IMR-90 (cell line): ENCODE data around the gene KCNQ1. TPM values are rescaled to one million over a fixed set of nuclear protein-coding genes. Genes with fewer than 3 reads are reported as not detected.

ENCODE experiments used
- ATAC-seq: fragments of 200-7000 bp; cut with Tn5 transposase; 2 replicates; pipeline ENCODE4 v1.9.1; 2020; ENCODE audit warnings: low read depth, mild to moderate bottlenecking, moderate library complexity
- BruUV-seq: library from RNA; stranded (reverse); fragments of 400-500 nt; replicated peaks from 2 replicates; lab custom pipeline; 2021; lab: Mats Ljungman, UMichigan
- CTCF ChIA-PET: fragments of 300-600 bp; formaldehyde crosslinking; extraction: SDS; loops from one replicate; lab custom pipeline; 2021; ENCODE audit warnings: antibody characterized with exemption; lab: Yijun Ruan, JAX
- POLR2A ChIA-PET: fragments of 300-600 bp; sonication (Branson Sonifier 250); formaldehyde crosslinking; loops from one replicate; lab custom pipeline; 2022; ENCODE audit warnings: antibody characterized with exemption; ENCODE audit not compliant: unreplicated experiment; lab: Charles Lee
- DNase-seq: peaks from one replicate; pipeline ENCODE4 v3.0.0; 2013
- H2AFZ ChIP-seq: replicated peaks from 2 replicates; pipeline ENCODE3; 2013; ENCODE audit warnings: low read length, mild to moderate bottlenecking; ENCODE audit not compliant: poor library complexity
- H2AK5ac ChIP-seq: 2 replicates; pipeline ENCODE4 v1.6.1; 2013; ENCODE audit warnings: low read depth, low read length, inconsistent platforms
- H2AK9ac ChIP-seq: replicated peaks from 2 replicates; pipeline ENCODE3; 2013; ENCODE audit warnings: mild to moderate bottlenecking, low read depth, low read length, moderate library complexity; ENCODE audit not compliant: poor library complexity
- H2BK120ac ChIP-seq: 2 replicates; pipeline ENCODE4 v1.6.1; 2013; ENCODE audit warnings: low read depth, low read length, inconsistent platforms
- H2BK15ac ChIP-seq: 3 replicates; pipeline ENCODE4 v1.6.1; 2013; ENCODE audit warnings: low read depth, low read length, inconsistent platforms
- H2BK20ac ChIP-seq: 2 replicates; pipeline ENCODE4 v1.6.1; 2013; ENCODE audit warnings: low read depth, mild to moderate bottlenecking, inconsistent platforms, low read length, moderate library complexity
- H2BK5ac ChIP-seq: 2 replicates; pipeline ENCODE4 v1.6.1; 2013; ENCODE audit warnings: mild to moderate bottlenecking, low read depth, low read length, inconsistent platforms; ENCODE audit not compliant: poor library complexity, severe bottlenecking
- H3K14ac ChIP-seq: replicated peaks from 2 replicates; pipeline ENCODE4 v1.6.1; 2013; ENCODE audit warnings: low read depth, low read length, inconsistent platforms
- H3K18ac ChIP-seq: 2 replicates; pipeline ENCODE4 v1.6.1; 2013; ENCODE audit warnings: low read depth, low read length, control low read depth
- H3K23ac ChIP-seq: 2 replicates; pipeline ENCODE4 v1.6.1; 2013; ENCODE audit warnings: low read depth, low read length, inconsistent platforms
- H3K27ac ChIP-seq: 2 replicates; pipeline ENCODE4 v1.5.1; 2013; ENCODE audit warnings: mild to moderate bottlenecking, control low read depth, low read length; ENCODE audit not compliant: insufficient read depth
- H3K27me3 ChIP-seq: 2 replicates; pipeline ENCODE4 v1.6.1; 2013; ENCODE audit warnings: low read length; ENCODE audit not compliant: control insufficient read depth, insufficient read depth
- H3K36me3 ChIP-seq: 2 replicates; pipeline ENCODE4 v1.6.1; 2013; ENCODE audit warnings: low read length, mixed read lengths; ENCODE audit not compliant: control insufficient read depth, insufficient read depth
- H3K4ac ChIP-seq: 2 replicates; pipeline ENCODE4 v1.6.1; 2013; ENCODE audit warnings: low read depth, low read length, inconsistent platforms
- H3K4me1 ChIP-seq: 2 replicates; pipeline ENCODE4 v1.6.1; 2013; ENCODE audit warnings: low read length, mixed read lengths; ENCODE audit not compliant: control insufficient read depth, insufficient read depth
- H3K4me2 ChIP-seq: 2 replicates; pipeline ENCODE4 v1.6.1; 2013; ENCODE audit warnings: low read depth, mild to moderate bottlenecking, control low read depth, low read length, moderate library complexity
- H3K4me3 ChIP-seq: 2 replicates; pipeline ENCODE4 v1.5.1; 2013; ENCODE audit warnings: low read depth, mild to moderate bottlenecking, control low read depth, low read length, moderate library complexity; ENCODE audit not compliant: insufficient read depth
- H3K56ac ChIP-seq: 2 replicates; pipeline ENCODE4 v1.6.1; 2013; ENCODE audit warnings: low read length, inconsistent platforms; ENCODE audit not compliant: insufficient read depth; ENCODE audit errors: extremely low read depth
- H3K79me1 ChIP-seq, 2 experiments: 2 replicates each; pipeline ENCODE4 v1.6.1; 2013; ENCODE audit warnings: low read length in 2 of 2, inconsistent platforms in 1 of 2, low read depth in 1 of 2
- H3K9ac ChIP-seq: 2 replicates; pipeline ENCODE4 v1.6.1; 2013; ENCODE audit warnings: low read depth, low read length, control low read depth
- H3K9me1 ChIP-seq: 2 replicates; pipeline ENCODE4 v1.6.1; 2013; ENCODE audit warnings: low read length, inconsistent platforms; ENCODE audit not compliant: insufficient read depth
- H3K9me3 ChIP-seq: 2 replicates; pipeline ENCODE4 v1.6.1; 2013; ENCODE audit warnings: low read length; ENCODE audit not compliant: control insufficient read depth, insufficient read depth
- H4K20me1 ChIP-seq: 2 replicates; pipeline ENCODE4 v1.6.1; 2013; ENCODE audit warnings: low read length, inconsistent platforms; ENCODE audit not compliant: insufficient read depth
- H4K5ac ChIP-seq: 2 replicates; pipeline ENCODE4 v1.6.1; 2013; ENCODE audit warnings: mild to moderate bottlenecking, low read depth, low read length, control low read depth
- H4K8ac ChIP-seq, 2 experiments: 2 replicates each; pipeline ENCODE4 v1.6.1; 2013; ENCODE audit warnings: low read depth in 2 of 2, low read length in 2 of 2, control low read depth in 1 of 2, inconsistent platforms in 1 of 2
- H4K91ac ChIP-seq: 2 replicates; pipeline ENCODE4 v1.6.1; 2013; ENCODE audit warnings: low read depth, low read length, inconsistent platforms; ENCODE audit not compliant: insufficient read depth
- BHLHE40 ChIP-seq: fragments of 150-350 bp; IDR thresholded peaks from 2 replicates; pipeline ENCODE4 v1.6.1; 2016; ENCODE audit warnings: mild to moderate bottlenecking, low read depth, low read length
- CEBPB ChIP-seq: IDR thresholded peaks from 2 replicates; pipeline ENCODE4 v1.6.1; 2012; ENCODE audit warnings: low read depth, low read length, improper control_type of control experiment
- CHD1 ChIP-seq: IDR thresholded peaks from 2 replicates; pipeline ENCODE4 v1.6.1; 2012; ENCODE audit warnings: low read depth, low read length, improper control_type of control experiment
- ELK1 ChIP-seq: fragments of 150-350 bp; IDR thresholded peaks from 2 replicates; pipeline ENCODE4 v1.6.1; 2016; ENCODE audit warnings: low read depth, mild to moderate bottlenecking, low read length, moderate library complexity, borderline replicate concordance
- FOS ChIP-seq: fragments of 150-350 bp; IDR thresholded peaks from 2 replicates; pipeline ENCODE4 v1.6.1; 2016; ENCODE audit warnings: low read depth, low read length
- MAFK ChIP-seq: IDR thresholded peaks from 2 replicates; pipeline ENCODE4 v1.6.1; 2012; ENCODE audit warnings: low read depth, low read length, improper control_type of control experiment
- MAZ ChIP-seq: IDR thresholded peaks from 2 replicates; pipeline ENCODE4 v1.6.1; 2012; ENCODE audit warnings: low read depth, mild to moderate bottlenecking, low read length, improper control_type of control experiment, moderate library complexity, borderline replicate concordance
- MXI1 ChIP-seq: IDR thresholded peaks from 2 replicates; pipeline ENCODE4 v1.6.1; 2012; ENCODE audit warnings: low read depth, mild to moderate bottlenecking, low read length, moderate library complexity, borderline replicate concordance
- NFE2L2 ChIP-seq: fragments of 150-350 bp; IDR thresholded peaks from 2 replicates; pipeline ENCODE4 v1.6.1; 2016; ENCODE audit warnings: low read depth, mild to moderate bottlenecking, low read length
- POLR2A ChIP-seq: IDR thresholded peaks from 2 replicates; pipeline ENCODE4 v1.6.1; 2012; ENCODE audit warnings: mild to moderate bottlenecking, low read depth, low read length
- RAD21 ChIP-seq: IDR thresholded peaks from 2 replicates; pipeline ENCODE4 v1.6.1; 2012; ENCODE audit warnings: low read length, improper control_type of control experiment
- RCOR1 ChIP-seq: IDR thresholded peaks from 2 replicates; pipeline ENCODE4 v1.6.1; 2012; ENCODE audit warnings: mild to moderate bottlenecking, low read length, improper control_type of control experiment; ENCODE audit not compliant: insufficient replicate concordance
- RFX5 ChIP-seq: IDR thresholded peaks from 2 replicates; pipeline ENCODE4 v1.8.0; 2012; ENCODE audit warnings: low read depth, mild to moderate bottlenecking, low read length, moderate library complexity
- SMC3 ChIP-seq: fragments of 150-350 bp; IDR thresholded peaks from 2 replicates; pipeline ENCODE4 v1.6.1; 2016; ENCODE audit warnings: low read depth, mild to moderate bottlenecking, antibody characterized with exemption, low read length, moderate library complexity
- USF2 ChIP-seq: fragments of 150-350 bp; IDR thresholded peaks from 2 replicates; pipeline ENCODE4 v1.6.1; 2017; ENCODE audit warnings: mild to moderate bottlenecking, antibody characterized with exemption, low read length, low read depth
- WGBS, 2 experiments: methylation state at CpG; one replicate each; pipeline versions ENCODE4 v1.1.5 to v1.1.7; 2013; ENCODE audit warnings: missing lambda C conversion rate in 2 of 2; ENCODE audit not compliant: insufficient read length in 1 of 2; ENCODE audit errors: extremely low coverage in 2 of 2; 5-methylcytosine and 5-hydroxymethylcytosine counted together
- dilution Hi-C: fragments of 300-500 bp; cut with HindIII; formaldehyde crosslinking; loops from one replicate; pipeline ENCODE4 v1.14.3; 2018; ENCODE audit warnings: low sequenced_read_pairs; ENCODE audit not compliant: unreplicated experiment
- in situ Hi-C: fragments of 300-500 bp; cut with MboI; formaldehyde crosslinking; loops from 3 replicates; pipeline ENCODE4 v1.14.3; 2019; ENCODE audit warnings: low sequenced_read_pairs, inconsistent platforms, mixed read lengths
- intact Hi-C: fragments of 100-400 bp; cut with micrococcal nuclease; formaldehyde crosslinking; loops from 2 replicates; pipeline ENCODE4 v1.10.0; 2022
- polyA plus RNA-seq, 3 experiments: library from polyadenylated mRNA; depleted of rRNA; stranded (reverse); fragments of >200 nt; gene quantifications; 2 replicates each; pipeline ENCODE4 v1.2.3, GENCODE V29; 2012; ENCODE audit warnings: low replicate concordance in 1 of 3
- total RNA-seq: library from RNA; depleted of rRNA; stranded (reverse); fragments of >200 nt; gene quantifications from 2 replicates; pipeline ENCODE4 v1.2.3, GENCODE V29; 2012
- TF ChIP-seq, protein P1 (sequence below): conservative IDR thresholded peaks from 2 replicates; pipeline ENCODE4 v1.5.1; 2012; ENCODE audit warnings: mild to moderate bottlenecking, low read depth, low read length, improper control_type of control experiment

KCNQ1 gene
- total and polyA plus RNA-seq, 2 of the 4 experiments (the other 2 are of a cell fraction), result 0.07 TPM; not detected in 1

- Histone ChIP-seq H4K8ac (no peak overlapping the region), H3K9me1 (no peaks in the 10 kb centered on the region), H4K91ac (no peak overlapping the region), H2BK15ac (no peak overlapping the region), H3K56ac (no peak overlapping the region), H3K9ac (no peak overlapping the region), H2BK120ac (no peak overlapping the region), H4K5ac (no peak overlapping the region), H3K23ac (no peak overlapping the region), H3K18ac (no peak overlapping the region), H4K20me1 (no peaks in the 10 kb centered on the region; the same call in 1 of the 2 replicates), H3K27me3 (peaks cover 2% of the 10 kb centered on the region; the same call in 1 of the 2 replicates), H2AFZ (peak overlapping the region; percentile 89), H3K27ac (no peak overlapping the region), H2BK20ac (no peak overlapping the region), H3K79me1 (no peaks in the 10 kb centered on the region), H3K4me3 (no peak overlapping the region), H3K4me2 (no peak overlapping the region), H3K36me3 (no peaks in the 10 kb centered on the region), H2BK5ac (no peak overlapping the region), H3K9me3 (no peaks in the 10 kb centered on the region), H2AK5ac (no peak overlapping the region; the same call in 1 of the 2 replicates), H3K14ac (no peak overlapping the region), H3K4me1 (peaks cover 22% of the 10 kb centered on the region), H3K4ac (no peak overlapping the region), H2AK9ac (no peak overlapping the region)
- DNase-seq (no peak), ATAC-seq (no peak)
- intact Hi-C loops (no loop called here), in situ Hi-C loops (no loop called here), dilution Hi-C loops (no loop called here)
- no TSS peak for BruUV-seq
- 68% methylated on average over 4 of the region's 11 CpGs; no CpG with 5 or more reads in 1 of the 2 experiments for WGBS, 2 experiments
- ChIA-PET CTCF (no interaction called here), POLR2A (no interaction called here)
- TF ChIP-seq FOS (no peak), BHLHE40 (no peak), POLR2A (no peak), SMC3 (no peak), MAZ (no peak), NFE2L2 (no peak), CHD1 (no peak), CEBPB (no peak), RFX5 (no peak), USF2 (no peak), RCOR1 (no peak), MAFK (no peak), MXI1 (no peak), ELK1 (no peak), RAD21 (no peak)
- TF ChIP-seq, protein P1, sequence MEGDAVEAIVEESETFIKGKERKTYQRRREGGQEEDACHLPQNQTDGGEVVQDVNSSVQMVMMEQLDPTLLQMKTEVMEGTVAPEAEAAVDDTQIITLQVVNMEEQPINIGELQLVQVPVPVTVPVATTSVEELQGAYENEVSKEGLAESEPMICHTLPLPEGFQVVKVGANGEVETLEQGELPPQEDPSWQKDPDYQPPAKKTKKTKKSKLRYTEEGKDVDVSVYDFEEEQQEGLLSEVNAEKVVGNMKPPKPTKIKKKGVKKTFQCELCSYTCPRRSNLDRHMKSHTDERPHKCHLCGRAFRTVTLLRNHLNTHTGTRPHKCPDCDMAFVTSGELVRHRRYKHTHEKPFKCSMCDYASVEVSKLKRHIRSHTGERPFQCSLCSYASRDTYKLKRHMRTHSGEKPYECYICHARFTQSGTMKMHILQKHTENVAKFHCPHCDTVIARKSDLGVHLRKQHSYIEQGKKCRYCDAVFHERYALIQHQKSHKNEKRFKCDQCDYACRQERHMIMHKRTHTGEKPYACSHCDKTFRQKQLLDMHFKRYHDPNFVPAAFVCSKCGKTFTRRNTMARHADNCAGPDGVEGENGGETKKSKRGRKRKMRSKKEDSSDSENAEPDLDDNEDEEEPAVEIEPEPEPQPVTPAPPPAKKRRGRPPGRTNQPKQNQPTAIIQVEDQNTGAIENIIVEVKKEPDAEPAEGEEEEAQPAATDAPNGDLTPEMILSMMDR, result no peak
Observed at GRCh38 chr11:2779499-2779980, 334.7 kb downstream of the KCNQ1 start.
